Stimulated activated CD8-positive, alpha-beta memory T cell treated with anti-CD3 and anti-CD28 coated beads, Interleukin-12 subunit alpha, Interleukin-12 subunit beta, amount 100 ng/mL, for 1 hour (primary cell): ENCODE results near the gene ANO6.
"Not testable (repeated sequence)": the region's sequence is repeated elsewhere in the genome, so short reads cannot be mapped to it uniquely, and the experiment has no call there.

Experiments
- DNase-seq: peaks from one replicate; pipeline ENCODE4 v3.0.0-alpha.2; 2020; ENCODE audit warnings: low read depth

Gene ANO6

DNA sequence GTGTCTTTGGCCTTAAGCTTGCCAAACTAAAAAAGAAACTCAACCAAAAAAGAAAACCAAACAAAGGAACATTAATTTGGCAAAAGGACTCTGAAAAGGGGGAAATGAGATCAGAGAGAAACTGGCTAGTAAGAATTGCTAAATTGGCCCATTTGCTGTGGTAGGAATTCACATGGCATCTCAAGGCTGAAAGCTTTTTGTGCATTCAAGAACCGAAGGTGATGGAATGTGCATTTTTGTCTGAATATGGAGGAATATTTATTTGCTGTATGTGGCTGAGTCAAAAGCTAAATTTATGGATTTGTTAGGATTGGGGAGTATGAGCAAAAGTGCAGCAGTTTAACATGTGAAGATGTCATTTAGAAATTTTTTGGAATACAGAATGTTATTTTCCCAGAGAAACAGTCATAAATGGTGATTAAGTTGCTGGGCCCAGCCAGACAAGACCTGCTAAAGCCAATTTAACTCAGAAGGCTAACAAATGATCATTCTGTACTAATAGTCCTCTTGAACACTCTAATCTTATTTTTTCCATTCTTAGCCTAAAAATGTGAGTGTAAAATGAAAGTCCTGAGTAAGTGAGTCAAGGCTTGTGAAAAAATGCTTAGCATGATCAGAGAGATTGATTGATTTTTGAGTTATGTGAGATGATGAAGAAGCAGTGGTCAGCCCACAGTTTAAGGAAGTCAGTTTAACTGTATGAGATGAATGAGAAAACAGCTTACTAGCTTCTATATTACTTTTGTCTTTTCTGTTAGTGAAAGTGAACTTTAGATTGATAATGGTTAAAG, 94.1 kb downstream of the ANO6 start:
- DNase-seq: no peak

DNA sequence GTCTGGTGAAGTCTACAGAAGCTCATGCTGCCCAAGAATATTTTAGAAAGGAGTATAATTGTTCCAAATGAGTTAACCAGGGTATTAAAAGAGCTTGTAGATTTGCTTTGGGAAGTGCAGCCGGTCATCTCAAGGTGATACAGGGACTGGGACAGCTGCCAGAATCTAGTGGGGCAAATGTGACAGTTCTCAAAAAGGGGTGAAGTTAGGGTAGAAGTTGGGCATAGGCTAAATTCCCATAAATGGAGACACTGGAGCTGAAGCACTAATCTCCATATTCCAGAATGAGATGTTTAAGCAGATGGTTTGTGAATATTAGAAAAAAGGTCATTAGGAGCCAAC, 94.7 kb downstream of the ANO6 start:
- DNase-seq: no peak

DNA sequence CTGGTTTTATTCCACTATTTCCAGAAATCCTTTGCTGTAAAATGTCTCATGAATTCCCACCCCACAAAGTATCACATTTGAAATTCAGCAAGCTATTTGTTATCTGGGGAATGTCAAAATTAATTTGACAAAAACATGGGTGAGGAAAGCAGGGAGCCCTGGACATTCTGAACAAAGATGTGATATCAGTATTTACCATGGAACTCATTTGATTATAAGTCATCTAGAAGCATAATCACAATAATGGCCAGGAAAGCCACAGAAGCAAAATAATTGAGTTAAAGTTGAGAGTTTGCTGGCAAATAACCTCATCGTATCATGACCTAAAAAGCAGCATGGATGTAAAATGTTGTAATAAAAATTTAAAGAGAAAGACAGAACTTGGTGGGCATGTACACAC, 96.1 kb downstream of the ANO6 start:
- DNase-seq: no peak

DNA sequence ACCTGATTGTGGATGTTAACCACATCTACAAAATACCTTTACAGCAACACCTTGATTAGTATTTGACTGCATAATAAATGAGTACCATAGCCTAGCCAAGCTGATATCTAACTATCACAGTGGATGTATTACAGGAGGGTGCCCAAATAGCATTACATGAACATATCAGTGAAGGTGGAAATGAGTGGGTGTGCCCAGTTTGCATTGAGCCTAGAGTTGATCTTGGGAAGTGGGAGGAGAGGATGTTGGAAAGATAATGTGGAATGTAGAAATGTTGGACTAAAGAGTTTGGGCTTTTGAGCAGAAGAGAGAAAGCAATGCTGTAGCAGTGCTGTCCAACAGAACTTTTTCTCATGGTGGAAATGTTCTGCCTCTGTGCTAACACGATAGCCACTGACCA, 98.9 kb downstream of the ANO6 start:
- DNase-seq: no peak

DNA sequence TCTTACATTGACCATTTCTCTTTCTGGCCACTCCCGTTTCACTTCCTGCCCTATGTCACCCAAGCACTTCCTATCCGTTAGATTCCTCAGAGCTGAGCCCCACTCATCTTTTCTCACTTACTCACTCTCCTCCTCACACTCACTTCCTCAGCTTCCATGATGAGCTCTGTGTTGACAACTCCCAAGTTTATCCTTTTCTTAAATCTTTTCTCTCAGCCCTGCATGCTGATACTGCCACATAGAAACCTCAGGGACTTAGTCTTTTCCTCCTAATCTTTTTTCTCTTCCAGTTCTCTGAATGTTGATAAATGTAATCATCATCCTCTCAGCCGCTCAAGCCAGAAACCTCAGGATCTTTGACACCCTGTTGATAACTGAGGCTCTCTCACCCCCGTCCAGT, 99.6 kb downstream of the ANO6 start:
- no peak for DNase-seq

DNA sequence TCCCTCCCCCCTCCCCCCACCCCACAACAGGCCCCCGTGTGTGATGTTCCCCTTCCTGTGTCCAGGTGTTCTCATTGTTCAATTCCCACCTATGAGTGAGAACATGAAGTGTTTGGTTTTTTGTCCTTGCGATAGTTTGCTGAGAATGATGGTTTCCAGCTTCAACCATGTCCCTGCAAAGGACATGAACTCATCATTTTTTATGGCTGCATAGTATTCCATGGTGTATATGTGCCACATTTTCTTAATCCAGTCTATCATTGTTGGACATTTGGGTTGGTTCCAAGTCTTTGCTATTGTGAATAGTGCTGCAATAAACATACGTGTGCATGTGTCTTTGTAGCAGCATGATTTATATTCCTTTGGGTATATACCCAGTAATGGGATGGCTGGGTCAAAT, 101.4 kb downstream of the ANO6 start:
- DNase-seq: not testable (repeated sequence)

DNA sequence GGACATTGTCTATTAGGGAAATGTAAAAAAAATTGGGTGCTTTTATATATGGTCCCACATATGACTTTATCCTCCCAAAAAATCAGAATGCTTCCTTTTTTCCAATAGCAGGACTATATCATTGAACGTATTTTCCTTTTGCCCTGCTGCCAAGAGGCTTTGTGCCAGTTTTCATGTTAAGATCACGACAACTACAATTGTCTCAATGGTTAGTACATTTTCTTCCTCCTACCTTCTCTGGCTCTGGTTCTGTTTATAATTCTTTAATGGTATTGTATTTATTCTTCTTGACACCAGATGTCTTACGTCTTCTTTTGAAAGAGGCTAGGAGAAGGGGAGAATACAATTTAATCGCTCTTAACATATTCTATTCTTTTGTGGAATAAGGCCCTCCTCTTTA, 106.9 kb downstream of the ANO6 start:
- DNase-seq: no peak

DNA sequence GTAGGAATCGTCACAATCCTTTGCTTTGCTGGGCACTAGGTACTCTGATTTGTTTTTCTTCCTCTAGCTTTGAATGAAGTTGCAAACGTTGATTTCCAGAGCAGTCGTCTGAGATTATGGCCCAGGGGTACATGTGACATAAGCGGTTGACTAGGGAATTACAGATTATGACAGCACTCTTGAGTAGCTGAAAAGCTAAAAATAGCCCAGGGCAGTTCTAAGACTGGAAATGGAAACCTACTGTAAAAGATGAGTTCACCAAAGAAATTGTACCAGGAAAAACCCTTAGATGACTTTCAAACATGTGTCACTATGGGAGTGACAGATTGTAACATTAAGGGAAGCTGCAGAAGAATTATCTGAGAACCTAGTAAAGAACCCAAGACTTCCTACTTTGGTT, 108.5 kb downstream of the ANO6 start:
- DNase-seq: no peak

DNA sequence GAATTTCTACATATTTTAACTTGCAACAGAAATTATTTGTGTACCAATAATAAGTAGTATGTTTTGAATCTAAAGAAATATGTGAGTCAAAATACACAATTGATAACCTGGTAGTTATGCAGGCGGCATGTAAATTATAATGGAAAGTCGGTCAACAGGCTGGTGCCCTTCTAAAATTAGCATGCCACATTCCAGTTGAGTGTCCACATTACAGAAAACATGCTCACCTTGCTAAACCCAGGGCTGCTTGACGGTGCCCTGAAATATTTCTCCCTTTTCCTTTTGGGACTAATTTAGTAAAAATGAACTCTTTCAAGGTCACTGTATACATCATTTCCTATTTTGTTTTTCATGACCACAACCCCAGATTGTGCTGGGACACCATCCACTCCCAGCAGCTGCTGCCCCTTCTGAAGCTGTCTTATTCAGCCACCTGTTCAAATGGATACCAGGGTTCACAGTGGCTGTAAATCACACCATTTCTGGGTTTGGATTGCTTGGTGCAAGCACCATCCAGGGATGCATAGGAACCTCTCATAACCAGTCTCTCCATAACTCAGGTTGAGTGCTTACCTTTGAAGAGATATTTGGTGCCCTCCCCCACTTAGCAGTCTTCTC, 110.6 kb downstream of the ANO6 start:
- no peak for DNase-seq

DNA sequence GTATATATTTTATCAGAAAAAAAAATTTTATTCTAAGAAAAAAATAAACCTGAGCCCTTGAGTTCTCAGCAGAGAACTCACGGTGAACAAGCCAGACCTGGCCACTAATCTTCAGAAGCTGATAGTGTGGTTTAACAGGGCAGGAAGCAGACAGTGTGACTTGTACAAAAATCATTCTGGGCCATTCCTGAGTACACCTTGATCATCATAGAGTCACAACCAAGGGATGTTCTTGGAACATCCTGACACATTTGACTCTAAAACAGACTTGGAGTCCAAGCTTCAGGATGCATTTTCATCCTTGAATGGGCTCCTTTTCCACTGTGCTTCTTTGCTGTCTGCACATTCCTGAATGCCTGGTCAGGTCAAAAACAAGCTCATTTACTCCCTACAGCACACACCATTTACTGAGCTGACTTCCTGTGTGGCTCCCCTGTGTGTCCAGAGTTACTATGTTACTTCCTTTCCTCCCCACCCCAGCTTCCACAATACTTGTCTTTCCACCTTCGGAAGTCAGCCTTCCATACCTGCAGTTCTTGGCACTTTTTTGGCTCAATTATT, 112.0 kb downstream of the ANO6 start:
- no peak for DNase-seq

DNA sequence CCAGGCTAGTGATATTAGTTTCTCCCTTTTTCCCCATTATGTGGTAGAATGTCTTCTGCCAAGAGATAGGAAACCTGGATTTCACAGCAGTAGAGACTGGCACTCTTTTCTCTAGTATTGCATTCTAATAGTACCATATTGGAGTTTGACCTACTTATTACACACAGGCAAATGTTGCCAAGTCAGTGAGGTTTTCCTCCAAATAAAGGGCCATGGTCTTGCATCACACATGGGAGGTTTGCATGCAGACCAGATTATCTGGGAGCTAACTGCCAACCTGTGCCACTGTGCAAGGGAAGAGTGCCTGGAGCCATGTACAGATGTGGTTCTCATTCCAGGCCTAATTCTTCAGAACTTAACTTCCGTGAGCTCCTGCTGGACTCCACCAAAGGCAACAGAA, 113.3 kb downstream of the ANO6 start:
- DNase-seq: no peak

DNA sequence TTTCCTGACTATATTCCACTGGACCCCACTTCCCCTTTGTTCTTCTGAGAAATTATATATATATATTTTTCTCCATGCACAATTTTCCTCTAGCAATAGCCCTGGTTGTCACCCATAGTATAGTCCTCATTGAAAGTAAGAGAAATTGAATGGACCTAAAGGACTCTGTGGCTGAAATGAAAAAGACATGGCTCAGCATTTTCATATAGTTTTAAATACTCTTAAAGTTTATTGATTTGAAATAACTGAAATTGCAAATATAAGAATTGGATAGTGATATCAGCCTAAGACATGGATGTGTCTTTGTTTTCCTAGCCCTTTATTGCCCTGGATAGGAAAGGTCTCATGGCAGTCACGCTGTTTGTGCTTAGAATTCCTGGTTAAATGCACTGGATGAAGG, 113.8 kb downstream of the ANO6 start:
- no peak for DNase-seq

DNA sequence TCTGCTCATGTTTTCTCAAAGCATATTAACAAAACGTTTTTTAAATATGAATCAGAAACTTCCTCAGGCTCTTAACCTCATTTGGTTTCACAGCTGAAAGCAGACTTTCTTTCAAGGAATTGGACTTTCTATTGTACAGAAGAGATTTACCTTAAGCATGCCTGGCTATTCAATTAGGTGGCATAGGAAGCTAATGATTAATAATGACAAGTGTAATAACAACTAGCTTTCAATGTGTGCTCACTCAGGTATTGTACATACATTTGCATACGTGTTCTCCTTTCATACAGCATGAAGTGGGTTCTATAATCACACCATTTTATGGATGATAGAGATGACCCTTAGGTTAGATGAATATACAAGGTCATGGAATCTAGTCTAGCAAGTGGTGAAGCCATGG, 115.7 kb downstream of the ANO6 start:
- DNase-seq: no peak

DNA sequence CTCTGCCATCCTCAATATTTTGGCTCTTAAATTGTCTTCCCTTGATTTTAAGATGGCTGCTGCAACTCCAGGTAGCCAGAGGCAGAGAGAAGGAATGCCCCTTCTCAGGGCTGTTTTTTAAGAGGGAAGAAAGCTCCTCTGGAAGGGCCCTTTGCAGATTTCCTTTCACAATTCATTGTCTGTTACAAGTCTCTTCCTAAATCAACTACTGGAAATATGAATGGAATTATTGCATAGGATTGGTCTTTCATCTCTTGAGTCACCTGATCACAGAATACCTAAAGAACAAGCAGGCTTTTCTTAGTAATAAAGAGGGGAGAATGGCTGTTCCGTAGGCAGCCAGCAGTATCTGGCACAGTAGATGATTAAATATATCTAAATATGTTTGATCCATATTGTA, 118.5 kb downstream of the ANO6 start:
- DNase-seq: no peak

DNA sequence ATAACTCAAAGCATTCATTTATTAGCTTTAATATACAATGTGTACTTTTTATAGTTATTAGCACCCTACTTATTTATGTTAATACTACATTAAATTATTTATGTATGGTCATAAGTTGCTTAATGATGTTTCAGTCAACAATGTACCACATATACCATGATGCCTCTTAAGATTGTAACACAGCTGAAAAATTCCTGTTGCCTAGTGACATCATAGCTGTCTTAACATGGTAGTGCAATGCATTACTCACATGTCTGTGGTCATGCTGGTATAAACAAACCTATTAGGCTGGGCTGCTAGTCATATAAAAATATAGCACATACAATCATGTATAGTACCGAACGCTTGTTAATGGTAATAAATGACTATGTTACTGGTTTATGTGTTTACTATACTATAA, 120.4 kb downstream of the ANO6 start:
- no peak for DNase-seq

DNA sequence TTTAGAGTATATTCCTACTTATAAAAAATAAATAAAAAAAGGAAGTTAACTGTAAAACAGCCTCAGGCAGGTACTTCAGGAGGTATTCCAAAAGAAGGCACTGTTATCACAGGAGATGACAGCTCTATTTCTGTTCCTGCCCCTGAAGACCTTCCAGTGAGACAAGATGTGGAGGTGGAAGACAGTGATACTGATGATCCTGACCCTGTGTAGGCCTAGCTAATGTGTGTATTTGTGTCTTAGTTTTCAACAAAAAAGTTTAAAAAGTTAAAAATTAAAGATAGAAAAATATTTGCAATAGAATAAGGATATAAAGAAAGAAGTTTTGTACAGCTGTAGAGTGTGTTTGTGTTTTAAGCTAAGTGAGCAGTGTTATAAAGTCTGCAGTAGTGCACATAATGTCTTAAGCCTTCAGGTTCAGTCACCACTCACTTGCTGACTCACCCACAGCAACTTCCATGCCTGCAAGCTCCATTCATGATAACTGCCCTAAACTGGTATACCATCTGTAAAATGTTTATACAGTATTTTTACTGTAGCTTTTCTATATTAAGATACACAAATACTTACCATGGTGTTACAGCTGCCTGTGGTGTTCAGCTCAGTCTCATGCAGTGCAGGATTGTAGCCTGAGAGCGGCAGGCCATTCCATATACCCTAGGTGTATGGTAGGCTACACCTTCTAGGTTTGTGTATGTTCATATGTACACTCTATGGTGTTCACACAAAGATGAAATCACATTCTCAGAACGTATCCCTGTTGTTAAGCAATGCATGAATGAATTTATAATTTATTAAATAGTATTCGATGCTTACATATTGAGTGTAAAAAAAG, 121.1 kb downstream of the ANO6 start:
- DNase-seq: no peak

DNA sequence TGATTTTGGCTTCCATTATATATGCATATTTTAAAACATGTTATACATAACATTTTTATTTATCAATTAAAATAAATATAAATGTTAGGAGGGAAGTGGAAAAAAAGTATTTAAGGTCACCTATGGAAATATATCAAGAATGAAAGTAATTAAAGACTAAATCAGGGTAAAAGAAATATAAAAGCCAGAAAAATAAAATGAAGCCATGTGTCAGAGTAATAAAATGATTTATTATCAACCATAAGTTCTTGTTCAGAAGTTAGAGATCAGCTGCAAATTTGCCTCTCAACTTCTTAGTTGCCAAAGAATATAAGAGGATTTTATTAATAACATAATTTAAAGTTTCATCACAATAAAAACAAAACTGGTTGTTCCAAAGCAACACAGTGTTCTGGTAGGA, 121.9 kb downstream of the ANO6 start:
- DNase-seq: no peak

DNA sequence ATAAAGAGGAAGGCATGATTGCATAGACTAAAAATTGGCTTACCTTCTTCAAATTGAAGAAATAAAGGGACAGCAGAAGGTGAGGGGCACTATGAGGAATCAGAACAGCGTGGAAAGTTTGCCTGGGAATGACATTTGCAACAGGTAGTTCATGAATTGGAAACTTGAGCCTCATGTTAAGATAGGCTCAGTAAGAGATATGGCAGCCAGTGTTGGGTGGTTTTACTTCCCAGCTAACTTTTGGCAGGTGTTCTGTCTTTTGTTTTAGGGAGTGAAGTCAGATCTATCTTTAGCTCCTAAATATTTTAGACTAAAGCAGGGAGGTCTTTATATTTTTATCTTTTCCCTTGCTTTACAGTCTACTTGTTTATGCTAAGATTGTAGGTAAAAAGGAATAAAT, 122.4 kb downstream of the ANO6 start:
- DNase-seq: no peak

DNA sequence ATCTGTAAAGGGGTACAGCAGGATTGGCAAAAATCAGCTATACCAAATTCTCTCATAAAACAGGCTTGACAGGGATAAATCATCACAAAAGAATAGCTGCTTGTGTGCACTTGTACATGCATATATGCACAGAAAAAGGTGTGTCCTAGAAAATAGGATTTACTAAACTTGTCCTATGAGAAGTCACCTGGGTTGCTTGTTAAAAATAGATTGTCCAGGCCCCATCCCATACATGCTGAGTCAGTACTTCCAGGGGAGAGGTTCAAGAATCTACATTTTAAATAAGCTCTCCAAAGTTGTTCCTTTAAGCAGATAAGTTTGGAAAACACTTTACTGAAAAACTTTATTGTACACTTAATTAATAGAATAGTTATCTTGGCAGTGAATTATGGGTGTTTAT, 123.1 kb downstream of the ANO6 start:
- DNase-seq: no peak

DNA sequence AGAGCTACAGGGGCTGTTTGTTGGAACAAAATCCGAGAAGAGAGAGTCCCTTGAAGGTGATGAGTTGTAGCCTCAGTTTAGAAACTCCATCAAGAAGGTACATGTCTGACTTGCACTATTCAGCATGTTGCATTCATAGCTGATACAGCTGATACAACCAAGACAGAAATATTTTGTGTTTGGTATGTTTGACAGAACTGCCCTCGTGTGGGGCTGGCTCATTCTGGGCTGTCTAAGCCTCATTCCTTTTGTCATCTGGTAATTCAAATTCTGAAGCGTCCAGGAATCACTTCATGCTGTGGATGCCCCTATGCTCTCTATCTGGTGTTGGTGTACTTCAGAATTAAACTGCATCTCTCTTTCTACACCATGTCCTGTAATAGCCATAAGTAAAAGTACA, 126.3 kb downstream of the ANO6 start:
- no peak for DNase-seq

DNA sequence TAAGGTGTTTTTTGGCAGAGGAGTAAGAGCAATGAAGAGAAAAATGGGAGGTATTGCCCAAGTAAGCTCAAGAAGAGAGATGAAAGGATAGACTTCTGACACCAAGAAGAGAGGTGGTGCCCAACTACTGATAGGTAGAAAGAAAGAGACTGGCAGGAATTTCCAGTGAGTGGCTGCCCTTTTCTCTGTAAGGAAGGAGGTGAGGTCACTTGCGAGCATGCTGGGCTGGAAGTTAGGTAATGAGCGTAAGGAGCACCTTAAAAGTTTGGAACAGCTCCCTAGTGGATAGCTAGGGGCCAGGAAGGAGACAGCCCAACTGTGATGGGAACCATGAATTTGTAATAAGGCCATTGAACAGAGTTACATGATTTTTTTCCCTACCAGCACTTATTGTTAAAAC, 127.0 kb downstream of the ANO6 start:
- DNase-seq: no peak

DNA sequence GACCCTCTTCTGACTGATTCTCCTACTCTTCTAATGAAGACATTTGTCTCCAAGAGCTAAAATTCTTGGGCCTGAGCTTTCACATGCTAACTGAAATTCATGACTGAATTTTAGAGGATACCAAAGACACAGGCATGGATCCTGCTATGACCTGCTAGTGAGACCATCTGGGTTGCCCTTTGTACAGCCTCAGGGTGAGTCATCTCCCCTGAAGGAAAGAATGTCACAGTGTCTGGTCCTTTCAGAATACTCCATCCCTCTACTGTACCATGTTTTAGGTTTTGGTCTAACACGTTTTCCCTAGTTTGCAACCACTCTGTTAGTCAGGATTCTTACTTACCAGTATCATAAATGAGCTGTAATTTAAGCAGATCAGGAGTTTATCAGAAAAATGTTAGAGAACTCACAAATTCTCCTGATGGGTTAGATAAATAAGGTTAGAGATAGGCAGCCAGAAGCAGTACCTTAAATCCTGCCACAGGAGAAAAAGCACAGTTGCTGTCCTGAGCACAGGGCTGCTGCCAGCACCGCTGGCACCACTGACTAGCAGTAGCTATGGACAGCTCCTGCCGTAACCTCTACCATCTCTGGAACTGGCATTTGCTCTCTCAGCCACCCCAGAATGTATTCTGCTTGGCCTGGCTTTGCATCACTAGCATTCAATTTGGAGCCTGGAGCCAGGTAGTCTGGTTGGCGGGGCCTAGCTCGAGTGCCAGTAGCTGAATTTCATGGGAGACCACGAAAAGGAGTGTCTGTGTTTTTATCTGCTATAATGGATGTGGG, 127.6 kb downstream of the ANO6 start:
- DNase-seq: no peak
